HEK293 (cell line): Measurements from ENCODE around the gene SYCP2.

Experiments used
- PBX3 ChIP-seq: sonication (generic); formaldehyde crosslinking; IDR thresholded peaks from 2 replicates; pipeline ENCODE4 v1.8.1; 2022; ENCODE audit warnings: mild to moderate bottlenecking, moderate library complexity, missing genetic modification reagents
- TRIM28 ChIP-seq: IDR thresholded peaks from 2 replicates; pipeline ENCODE4 v1.6.1; 2011; ENCODE audit warnings: low read length, control low read depth, borderline replicate concordance
- YY1 ChIP-seq: fragments of 450-650 bp; formaldehyde crosslinking; IDR thresholded peaks from 2 replicates; pipeline ENCODE4 v1.5.1; 2018; ENCODE audit warnings: missing biosample characterization, missing genetic modification characterization
- ZNF121 ChIP-seq: fragments of 450-650 bp; formaldehyde crosslinking; IDR thresholded peaks from 2 replicates; pipeline ENCODE4 v1.5.1; 2016; ENCODE audit warnings: missing biosample characterization, missing genetic modification characterization
- ZNF626 ChIP-seq: fragments of 450-650 bp; sonication (Bioruptor Pico); formaldehyde crosslinking; IDR thresholded peaks from 2 replicates; pipeline ENCODE4 v1.5.1; 2018; ENCODE audit warnings: missing biosample characterization, missing genetic modification characterization, inconsistent platforms
- ZNF639 ChIP-seq: fragments of 450-650 bp; formaldehyde crosslinking; IDR thresholded peaks from 2 replicates; pipeline ENCODE4 v1.5.1; 2016; ENCODE audit warnings: missing biosample characterization, missing genetic modification characterization
- ZNF792 ChIP-seq: fragments of 450-650 bp; formaldehyde crosslinking; IDR thresholded peaks from 2 replicates; pipeline ENCODE4 v1.5.1; 2016; ENCODE audit warnings: missing biosample characterization, missing genetic modification characterization
- TF ChIP-seq, protein P1 (sequence below): fragments of 450-650 bp; formaldehyde crosslinking; IDR thresholded peaks from 2 replicates; pipeline ENCODE4 v1.5.1; 2016; ENCODE audit warnings: missing biosample characterization, missing genetic modification characterization

GRCh38 chr20:59888050-59888449 lies 45.4 kb downstream of the SYCP2 start:
- TF ChIP-seq, protein P1, sequence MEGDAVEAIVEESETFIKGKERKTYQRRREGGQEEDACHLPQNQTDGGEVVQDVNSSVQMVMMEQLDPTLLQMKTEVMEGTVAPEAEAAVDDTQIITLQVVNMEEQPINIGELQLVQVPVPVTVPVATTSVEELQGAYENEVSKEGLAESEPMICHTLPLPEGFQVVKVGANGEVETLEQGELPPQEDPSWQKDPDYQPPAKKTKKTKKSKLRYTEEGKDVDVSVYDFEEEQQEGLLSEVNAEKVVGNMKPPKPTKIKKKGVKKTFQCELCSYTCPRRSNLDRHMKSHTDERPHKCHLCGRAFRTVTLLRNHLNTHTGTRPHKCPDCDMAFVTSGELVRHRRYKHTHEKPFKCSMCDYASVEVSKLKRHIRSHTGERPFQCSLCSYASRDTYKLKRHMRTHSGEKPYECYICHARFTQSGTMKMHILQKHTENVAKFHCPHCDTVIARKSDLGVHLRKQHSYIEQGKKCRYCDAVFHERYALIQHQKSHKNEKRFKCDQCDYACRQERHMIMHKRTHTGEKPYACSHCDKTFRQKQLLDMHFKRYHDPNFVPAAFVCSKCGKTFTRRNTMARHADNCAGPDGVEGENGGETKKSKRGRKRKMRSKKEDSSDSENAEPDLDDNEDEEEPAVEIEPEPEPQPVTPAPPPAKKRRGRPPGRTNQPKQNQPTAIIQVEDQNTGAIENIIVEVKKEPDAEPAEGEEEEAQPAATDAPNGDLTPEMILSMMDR (tag by site-specific recombination), result no peak
- TF ChIP-seq PBX3 (CRISPR knock-in tag) (no peak), YY1 (tag by site-specific recombination) (no peak), TRIM28 (no peak), ZNF792 (tag by site-specific recombination) (no peak), ZNF626 (tag by site-specific recombination) (no peak), ZNF639 (tag by site-specific recombination) (no peak), ZNF121 (no peak)
